Astrocyte (in vitro differentiated cells and primary cell): Measurements from ENCODE around the gene AFMID. TPM values are rescaled to one million over a fixed set of nuclear protein-coding genes. Genes with fewer than 3 reads are reported as not detected.

Experiments used
- DNase-seq: peaks from one replicate; pipeline ENCODE4 v3.0.0-alpha.2; 2010; ENCODE audit warnings: low read depth
- FAIRE-seq: peaks from 2 replicates; lab custom pipeline; 2011; peaks lifted over from hg19 to GRCh38; lab: Jason Lieb, UNC
- H2AFZ ChIP-seq: 2 replicates; pipeline ENCODE4 v1.6.0; 2012; ENCODE audit warnings: low read depth, low read length, inconsistent platforms
- H3K27ac ChIP-seq: 2 replicates; pipeline ENCODE4 v1.5.1; 2011; ENCODE audit warnings: low read depth, low read length, inconsistent platforms
- H3K27me3 ChIP-seq: 2 replicates; pipeline ENCODE4 v1.6.0; 2011; ENCODE audit warnings: low read length, inconsistent platforms; ENCODE audit not compliant: insufficient read depth
- H3K36me3 ChIP-seq: 2 replicates; pipeline ENCODE4 v1.5.1; 2011; ENCODE audit warnings: low read length, inconsistent platforms; ENCODE audit not compliant: insufficient read depth
- H3K4me1 ChIP-seq: 2 replicates; pipeline ENCODE4 v1.5.1; 2011; ENCODE audit warnings: low read length, inconsistent platforms; ENCODE audit not compliant: insufficient read depth
- H3K4me2 ChIP-seq: 2 replicates; pipeline ENCODE4 v1.6.0; 2012; ENCODE audit warnings: low read length, inconsistent platforms
- H3K4me3 ChIP-seq: 2 replicates; pipeline ENCODE4 v1.5.1; 2011; ENCODE audit warnings: low read depth, mild to moderate bottlenecking, low read length, inconsistent platforms; ENCODE audit not compliant: insufficient read depth
- H3K79me2 ChIP-seq: 2 replicates; pipeline ENCODE4 v1.6.0; 2012; ENCODE audit warnings: mild to moderate bottlenecking, low read length, inconsistent platforms; ENCODE audit not compliant: insufficient read depth
- H3K9ac ChIP-seq: 2 replicates; pipeline ENCODE4 v1.6.0; 2012; ENCODE audit warnings: mild to moderate bottlenecking, low read length, inconsistent platforms
- H3K9me3 ChIP-seq: 2 replicates; pipeline ENCODE4 v1.5.1; 2012; ENCODE audit warnings: low read depth, mild to moderate bottlenecking, low read length, inconsistent platforms; ENCODE audit not compliant: insufficient read depth
- H4K20me1 ChIP-seq: 2 replicates; pipeline ENCODE4 v1.6.0; 2012; ENCODE audit warnings: low read length, inconsistent platforms; ENCODE audit not compliant: insufficient read depth
- H3K27ac Mint-ChIP-seq: one replicate; pipeline ENCODE4 v1.8.0; 2021; ENCODE audit warnings: mild to moderate bottlenecking, mixed read lengths; ENCODE audit not compliant: unreplicated experiment
- H3K27me3 Mint-ChIP-seq: one replicate; pipeline ENCODE4 v1.8.0; 2021; ENCODE audit warnings: low read depth, mixed read lengths; ENCODE audit not compliant: unreplicated experiment
- H3K36me3 Mint-ChIP-seq: one replicate; pipeline ENCODE4 v1.8.0; 2021; ENCODE audit warnings: low read depth, mixed read lengths; ENCODE audit not compliant: unreplicated experiment
- H3K4me1 Mint-ChIP-seq: one replicate; pipeline ENCODE4 v1.8.0; 2021; ENCODE audit warnings: low read depth, mixed read lengths; ENCODE audit not compliant: unreplicated experiment
- H3K4me3 Mint-ChIP-seq: one replicate; pipeline ENCODE4 v1.8.0; 2021; ENCODE audit warnings: mild to moderate bottlenecking, moderate library complexity, mixed read lengths; ENCODE audit not compliant: unreplicated experiment
- H3K9me3 Mint-ChIP-seq: one replicate; pipeline ENCODE4 v1.8.0; 2021; ENCODE audit warnings: mild to moderate bottlenecking, mixed read lengths; ENCODE audit not compliant: unreplicated experiment
- CTCF ChIP-seq: IDR thresholded peaks from 2 replicates; pipeline ENCODE4 v1.5.1; 2011; ENCODE audit warnings: low read depth, mild to moderate bottlenecking, inconsistent platforms, low read length, moderate library complexity; ENCODE audit not compliant: insufficient read depth
- EZH2 ChIP-seq: IDR thresholded peaks from 2 replicates; pipeline ENCODE4 v1.6.1; 2012; ENCODE audit warnings: mild to moderate bottlenecking, low read length, inconsistent platforms; ENCODE audit not compliant: insufficient read depth
- total RNA-seq: library from RNA; stranded (reverse); gene quantifications from 2 replicates; pipeline ENCODE4 v1.2.1, GENCODE V29; 2021

Gene AFMID
- total RNA-seq, 1 donor from 2014 or later = 53.7 TPM

- Histone ChIP-seq H2AFZ (no peak overlapping the region), H3K9me3 (no peaks in the 10 kb centered on the region), H3K4me1 (no peaks in the 10 kb centered on the region), H3K4me3 (no peak overlapping the region), H3K27ac (no peak overlapping the region), H3K27me3 (no peaks in the 10 kb centered on the region), H3K36me3 (no peaks in the 10 kb centered on the region), H3K9ac (no peak overlapping the region), H4K20me1 (no peaks in the 10 kb centered on the region), H3K79me2 (no peaks in the 10 kb centered on the region), H3K4me2 (no peak overlapping the region)
- Mint-ChIP-seq H3K27ac (no peak overlapping the region), H3K36me3 (no peaks in the 10 kb centered on the region), H3K4me1 (peaks cover 4% of the 10 kb centered on the region), H3K4me3 (no peak overlapping the region), H3K27me3 (peaks cover 10% of the 10 kb centered on the region), H3K9me3 (no peaks in the 10 kb centered on the region)
- DNase-seq = no peak
- no peak for FAIRE-seq
- TF ChIP-seq EZH2 (no peak), CTCF (no peak)
These were observed 60.1 kb downstream of the AFMID start for GRCh38 chr17:78247304-78247703.

GRCh38 chr17:78248051-78248914 is 61.1 kb downstream of the AFMID start:
- H3K36me3 ChIP-seq = no peaks in the 10 kb centered on the region
- H3K9me3 ChIP-seq = no peaks in the 10 kb centered on the region
- H3K4me3 ChIP-seq = no peak overlapping the region
- no peaks in the 10 kb centered on the region for H3K4me1 ChIP-seq
- DNase-seq = no peak
- no peaks in the 10 kb centered on the region for H3K36me3 Mint-ChIP-seq
- no peak overlapping the region for H3K27ac Mint-ChIP-seq
- no peak for FAIRE-seq
- H3K27ac ChIP-seq = no peak overlapping the region
- no peak overlapping the region for H3K9ac ChIP-seq
- H3K9me3 Mint-ChIP-seq = no peaks in the 10 kb centered on the region
- no peaks in the 10 kb centered on the region for H3K27me3 ChIP-seq
- H2AFZ ChIP-seq = no peak overlapping the region
- H3K79me2 ChIP-seq = no peaks in the 10 kb centered on the region
- no peak overlapping the region for H3K4me2 ChIP-seq
- H4K20me1 ChIP-seq = no peaks in the 10 kb centered on the region
- peaks cover 10% of the 10 kb centered on the region for H3K27me3 Mint-ChIP-seq
- no peak for TF ChIP-seq EZH2
- no peak for TF ChIP-seq CTCF
- H3K4me3 Mint-ChIP-seq = no peak overlapping the region
- H3K4me1 Mint-ChIP-seq = no peaks in the 10 kb centered on the region
